Endothelial cell of umbilical vein (primary cell): Measurements from ENCODE around the gene HBA2. TPM values are rescaled to one million over a fixed set of nuclear protein-coding genes. Genes with fewer than 3 reads are reported as not detected.
"Not testable (repeated sequence)": the region's sequence is repeated elsewhere in the genome, so short reads cannot be mapped to it uniquely, and the experiment has no call there.

Experiments used
- BruUV-seq: library from RNA; stranded (reverse); fragments of 400-500 nt; replicated peaks from 2 replicates; lab custom pipeline; 2021; lab: Mats Ljungman, UMichigan
- CTCF ChIA-PET: fragments of 300-600, 350-600 bp; sonication (Branson Sonifier 250); formaldehyde crosslinking; loops from one replicate; lab custom pipeline; 2021; ENCODE audit warnings: antibody characterized with exemption, inconsistent platforms; lab: Charles Lee
- POLR2A ChIA-PET: fragments of 300-600, 350-600 bp; sonication (Branson Sonifier 250); formaldehyde crosslinking; loops from one replicate; lab custom pipeline; 2021; ENCODE audit warnings: antibody characterized with exemption, inconsistent platforms; lab: Charles Lee
- DNase-seq: peaks from one replicate; pipeline ENCODE4 v3.0.0-alpha.2; 2011; ENCODE audit warnings: low read depth, low spot score
- FAIRE-seq: peaks from 2 replicates; lab custom pipeline; 2011; peaks lifted over from hg19 to GRCh38; lab: Jason Lieb, UNC
- H2AFZ ChIP-seq: 2 replicates; pipeline ENCODE4 v1.6.0; 2012; ENCODE audit warnings: low read depth, low read length, control low read depth, inconsistent platforms
- H3K27ac ChIP-seq: 2 replicates; pipeline ENCODE4 v1.5.1; 2011; ENCODE audit warnings: low read depth, mild to moderate bottlenecking, control low read depth, low read length, moderate library complexity; ENCODE audit not compliant: insufficient read depth
- H3K27me3 ChIP-seq, 2 experiments: 2 replicates each; pipeline versions ENCODE4 v1.6.0 to v1.6.1; 2011; ENCODE audit warnings: low read length in 2 of 2, mixed read lengths in 1 of 2; ENCODE audit not compliant: control insufficient read depth in 2 of 2, insufficient read depth in 2 of 2
- H3K36me3 ChIP-seq, 2 experiments: 2 replicates in 1 of 2; 3 replicates in 1 of 2; pipeline ENCODE4 v1.5.1; 2011; ENCODE audit warnings: low read length in 2 of 2, mild to moderate bottlenecking in 1 of 2, moderate library complexity in 1 of 2; ENCODE audit not compliant: control insufficient read depth in 2 of 2, insufficient read depth in 2 of 2; ENCODE audit errors: extremely low read depth in 1 of 2
- H3K4me1 ChIP-seq: 3 replicates; pipeline ENCODE4 v1.5.1; 2011; ENCODE audit warnings: mild to moderate bottlenecking, low read length; ENCODE audit not compliant: control insufficient read depth, insufficient read depth; ENCODE audit errors: extremely low read depth
- H3K4me2 ChIP-seq: 2 replicates; pipeline ENCODE4 v1.6.1; 2011; ENCODE audit warnings: low read length, control low read depth, mixed read lengths; ENCODE audit not compliant: insufficient read depth
- H3K4me3 ChIP-seq, 3 experiments: fragments of 200-600 bp in 1 of 3; sonication (generic), shearing (Covaris generic) in 1 of 3; replicated peaks in 1 of 3; 2 replicates each; pipeline ENCODE4 v1.5.1; 2011 to 2016; ENCODE audit warnings: control low read depth in 3 of 3, low read length in 3 of 3, mild to moderate bottlenecking in 2 of 3, inconsistent platforms in 1 of 3, low read depth in 1 of 3, moderate library complexity in 1 of 3; ENCODE audit not compliant: insufficient read depth in 1 of 3
- H3K79me2 ChIP-seq: 2 replicates; pipeline ENCODE4 v1.6.0; 2012; ENCODE audit warnings: low read length, inconsistent platforms; ENCODE audit not compliant: control insufficient read depth, insufficient read depth
- H3K9ac ChIP-seq: replicated peaks from 2 replicates; pipeline ENCODE3; 2011; ENCODE audit warnings: low read length, control low read depth; ENCODE audit not compliant: insufficient read depth; ENCODE audit errors: extremely low read depth
- H3K9me1 ChIP-seq: replicated peaks from 3 replicates; pipeline ENCODE4 v1.6.0; 2011; ENCODE audit warnings: mild to moderate bottlenecking, low read length; ENCODE audit not compliant: control insufficient read depth, insufficient read depth; ENCODE audit errors: extremely low read depth
- H3K9me3 ChIP-seq: replicated peaks from 2 replicates; pipeline ENCODE4 v1.5.1; 2012; ENCODE audit warnings: low read length, inconsistent platforms; ENCODE audit not compliant: control insufficient read depth, insufficient read depth
- H4K20me1 ChIP-seq: replicated peaks from 2 replicates; pipeline ENCODE3; 2011; ENCODE audit warnings: mild to moderate bottlenecking, low read length; ENCODE audit not compliant: control insufficient read depth, insufficient read depth; ENCODE audit errors: extremely low read depth
- dilution Hi-C: fragments of 300-500 bp; cut with MboI; formaldehyde crosslinking; loops from one replicate; pipeline ENCODE4 v1.15.0; 2019; ENCODE audit warnings: low sequenced_read_pairs; ENCODE audit not compliant: extremely low pct_ligation_motif_present
- intact Hi-C: fragments of 100-400 bp; cut with micrococcal nuclease; formaldehyde crosslinking; loops from one replicate; pipeline ENCODE4 v1.10.0; 2022
- polyA plus RNA-seq, 4 experiments: library from polyadenylated mRNA; depleted of rRNA in 3 of 4; stranded (reverse) in 3 of 4; unstranded in 1 of 4; fragments of >200 nt; gene quantifications; 2 replicates each; pipeline versions ENCODE4 v1.2.1 to v1.2.3, GENCODE V29; 2011 to 2012; ENCODE audit warnings: missing spikeins in 1 of 4
- total RNA-seq: library from RNA; stranded (reverse); gene quantifications from 2 replicates; pipeline ENCODE4 v1.2.3, GENCODE V29; 2021

The HBA2 gene
- total and polyA plus RNA-seq, 2 donors (not counting 3 experiments of a cell fraction or from before 2014, with no cell fraction given), result not detected

DNA sequence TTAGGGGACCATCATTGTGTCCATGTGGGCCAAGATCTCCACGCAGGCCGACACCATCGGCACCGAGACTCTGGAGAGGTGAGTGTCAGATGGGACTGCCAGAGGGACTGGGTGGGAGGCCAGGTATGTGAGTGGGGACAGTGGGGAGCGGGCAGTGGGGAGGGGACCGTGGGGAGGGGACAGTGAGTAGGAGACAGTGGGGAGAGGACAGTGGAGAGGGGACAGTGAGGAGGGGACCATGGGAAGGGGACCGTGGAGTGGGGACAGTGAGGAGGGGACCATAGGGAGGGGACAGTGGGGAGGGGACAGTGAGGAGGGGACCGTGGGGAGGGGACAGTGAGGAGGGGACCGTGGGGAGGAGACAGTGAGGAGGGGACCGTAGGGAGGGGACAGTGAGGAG lies 9.5 kb upstream of the HBA2 start:
- CTCF ChIA-PET, result interaction anchor here (0.7 kb wide), 1 partner anchor 66 kb away, joined by 3 read pairs; no protein-coding TSS in a partner anchor
- H3K36me3 ChIP-seq, H3K9me1 ChIP-seq, H3K27ac ChIP-seq, H3K4me2 ChIP-seq, H3K4me3 ChIP-seq, BruUV-seq, H3K79me2 ChIP-seq, H3K9ac ChIP-seq, H3K9me3 ChIP-seq, H2AFZ ChIP-seq, H3K4me1 ChIP-seq, intact Hi-C loops, FAIRE-seq, H4K20me1 ChIP-seq, DNase-seq, POLR2A ChIA-PET, dilution Hi-C loops: not testable (repeated sequence)
- peaks cover 32 to 39% of the 10 kb centered on the region in 2 experiments for H3K27me3 ChIP-seq

DNA sequence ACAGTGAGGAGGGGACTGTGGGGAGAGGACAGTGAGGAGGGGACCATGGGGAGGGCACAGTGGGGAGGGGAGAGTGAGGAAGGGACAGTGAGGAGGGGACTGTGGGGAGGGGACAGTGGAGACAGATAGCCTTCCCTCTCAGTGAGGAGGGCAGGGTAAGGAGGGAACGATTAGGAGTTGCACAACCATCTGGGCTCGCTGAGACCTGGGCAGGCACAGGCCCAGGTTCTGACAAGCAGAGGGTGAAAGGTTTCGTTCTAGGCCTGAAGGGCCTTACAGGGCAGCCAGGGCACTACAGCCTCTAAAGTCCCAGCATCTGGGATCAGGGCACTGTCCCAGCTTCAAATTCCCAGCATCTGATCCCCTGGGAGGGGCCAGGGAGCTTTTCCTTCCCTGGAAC lies 9.0 kb upstream of the HBA2 start:
- H3K9ac ChIP-seq, H4K20me1 ChIP-seq, POLR2A ChIA-PET, H2AFZ ChIP-seq, H3K4me2 ChIP-seq, intact Hi-C loops, H3K79me2 ChIP-seq, CTCF ChIA-PET, H3K27ac ChIP-seq, H3K4me3 ChIP-seq, H3K4me1 ChIP-seq, H3K36me3 ChIP-seq, H3K9me3 ChIP-seq, BruUV-seq, H3K9me1 ChIP-seq, DNase-seq, dilution Hi-C loops: not testable (repeated sequence)
- FAIRE-seq, result peak; percentile 63
- peaks cover 38 to 39% of the 10 kb centered on the region in 2 experiments for H3K27me3 ChIP-seq

DNA sequence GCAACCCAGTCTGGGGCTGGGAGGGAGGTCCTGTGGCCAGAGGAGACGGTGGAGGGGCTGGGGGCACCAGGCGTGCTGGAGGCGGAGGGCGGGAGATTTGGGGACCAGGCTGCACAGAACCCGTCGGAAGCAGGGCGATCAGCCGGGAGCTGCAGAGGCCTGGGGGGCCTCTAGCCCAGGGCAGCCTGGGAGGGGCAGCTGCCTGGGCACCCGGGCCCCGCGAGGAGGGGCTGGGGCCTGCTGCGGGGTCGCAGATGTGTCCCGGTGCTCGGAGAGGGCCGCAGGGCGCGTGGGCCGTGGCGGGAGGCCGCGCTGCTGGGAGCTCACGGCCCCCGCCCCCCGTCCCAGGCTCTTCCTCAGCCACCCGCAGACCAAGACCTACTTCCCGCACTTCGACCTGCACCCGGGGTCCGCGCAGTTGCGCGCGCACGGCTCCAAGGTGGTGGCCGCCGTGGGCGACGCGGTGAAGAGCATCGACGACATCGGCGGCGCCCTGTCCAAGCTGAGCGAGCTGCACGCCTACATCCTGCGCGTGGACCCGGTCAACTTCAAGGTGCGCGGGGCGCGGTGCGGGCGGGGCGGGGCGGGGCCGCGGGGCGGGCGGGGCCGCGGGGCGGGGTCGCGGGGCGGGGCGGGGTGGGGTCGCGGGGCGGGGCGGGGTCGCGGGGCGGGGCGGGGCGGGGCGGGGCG lies 8.4 kb upstream of the HBA2 start:
- H3K4me2 ChIP-seq, H3K36me3 ChIP-seq, intact Hi-C loops, H3K9me3 ChIP-seq, H3K79me2 ChIP-seq, BruUV-seq, H3K4me3 ChIP-seq, H2AFZ ChIP-seq, CTCF ChIA-PET, H3K9ac ChIP-seq, dilution Hi-C loops, H3K4me1 ChIP-seq, POLR2A ChIA-PET, H3K9me1 ChIP-seq, DNase-seq, H3K27ac ChIP-seq, H4K20me1 ChIP-seq: not testable (repeated sequence)
- FAIRE-seq, result peak; percentile 18
- H3K27me3 ChIP-seq, result peaks cover 35 to 39% of the 10 kb centered on the region in 2 experiments
